Mucosa of descending colon (tissue), 3 donors: Measurements from ENCODE around the gene SLC7A4. TPM values are rescaled to one million over a fixed set of nuclear protein-coding genes. Genes with fewer than 3 reads are reported as not detected.
A peak's percentile ranks its signal among the peaks of the same experiment; 100 is the strongest.

Source experiments
- ATAC-seq: fragments of 200-7000 bp; cut with Tn5 transposase; one replicate; pipeline ENCODE4 v1.9.1; 2020; ENCODE audit warnings: mild to moderate bottlenecking, moderate library complexity
- DNase-seq, 3 donors: peaks; one replicate each; pipeline ENCODE4 v3.0.0-alpha.2; 2020
- H3K36me3 ChIP-seq: fragments of 200-600 bp; one replicate; pipeline ENCODE4 v1.8.0; 2021; ENCODE audit warnings: low read depth, mild to moderate bottlenecking
- H3K4me1 ChIP-seq: fragments of 200-600 bp; one replicate; pipeline ENCODE4 v1.8.0; 2021; ENCODE audit warnings: low read depth, mild to moderate bottlenecking
- H3K4me3 ChIP-seq: fragments of 200-600 bp; one replicate; pipeline ENCODE4 v1.8.0; 2021; ENCODE audit warnings: mild to moderate bottlenecking
- H3K9me3 ChIP-seq: fragments of 200-600 bp; one replicate; pipeline ENCODE4 v1.8.0; 2021; ENCODE audit warnings: mild to moderate bottlenecking
- intact Hi-C, 2 donors: fragments of 100-400 bp; cut with DNase I in 1 of 2; cut with micrococcal nuclease in 1 of 2; formaldehyde crosslinking; loops; one replicate each; pipeline versions ENCODE4 v1.11.0 to v1.11.1; 2022; cut with DNase I, micrococcal nuclease
- long read RNA-seq, 2 donors: library from polyadenylated mRNA; unstranded; transcript quantifications; one replicate each; pipeline ENCODE4 v2.0.0, GENCODE V29; 2019 to 2021
- total RNA-seq, 3 donors: library from RNA; stranded (reverse); fragmentation: NEBNext Ultra II Directional in 2 of 3; extraction: Animal tissue kit (Norgen Biotek cat#: 25700) in 2 of 3; gene quantifications; one replicate each; pipeline versions ENCODE4 v1.2.1 to v1.2.4, GENCODE V29; 2021 to 2023
- TF ChIP-seq, protein P1 (sequence below): fragments of 200-600 bp; IDR thresholded peaks from one replicate; pipeline ENCODE4 v1.8.0; 2022; ENCODE audit warnings: antibody characterized with exemption, mild to moderate bottlenecking
- donor health status: DM: no; HTN: no; CAD: no; lungs with moderate emphysema.
- donor health status: DM: no; HTN: no; CAD: no.
- donor health status: DM: no; HTN: yes; CAD: no.

The SLC7A4 gene, protein sequence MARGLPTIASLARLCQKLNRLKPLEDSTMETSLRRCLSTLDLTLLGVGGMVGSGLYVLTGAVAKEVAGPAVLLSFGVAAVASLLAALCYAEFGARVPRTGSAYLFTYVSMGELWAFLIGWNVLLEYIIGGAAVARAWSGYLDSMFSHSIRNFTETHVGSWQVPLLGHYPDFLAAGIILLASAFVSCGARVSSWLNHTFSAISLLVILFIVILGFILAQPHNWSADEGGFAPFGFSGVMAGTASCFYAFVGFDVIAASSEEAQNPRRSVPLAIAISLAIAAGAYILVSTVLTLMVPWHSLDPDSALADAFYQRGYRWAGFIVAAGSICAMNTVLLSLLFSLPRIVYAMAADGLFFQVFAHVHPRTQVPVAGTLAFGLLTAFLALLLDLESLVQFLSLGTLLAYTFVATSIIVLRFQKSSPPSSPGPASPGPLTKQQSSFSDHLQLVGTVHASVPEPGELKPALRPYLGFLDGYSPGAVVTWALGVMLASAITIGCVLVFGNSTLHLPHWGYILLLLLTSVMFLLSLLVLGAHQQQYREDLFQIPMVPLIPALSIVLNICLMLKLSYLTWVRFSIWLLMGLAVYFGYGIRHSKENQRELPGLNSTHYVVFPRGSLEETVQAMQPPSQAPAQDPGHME
- total RNA-seq = 1 to 10 TPM; 1.4 to 4.0 (median 2.4) TPM
- long read RNA-seq, donor 1, partial matches to known transcripts = 1 of 6 reads
- long read RNA-seq, donor 1, other reads (novel, unspliced or antisense) = 1 of 6 reads
- long read RNA-seq, donor 2, partial matches to known transcripts = 1 of 1 reads
- long read RNA-seq, donor 2, other reads (novel, unspliced or antisense) = 0 of 1 reads

DNA sequence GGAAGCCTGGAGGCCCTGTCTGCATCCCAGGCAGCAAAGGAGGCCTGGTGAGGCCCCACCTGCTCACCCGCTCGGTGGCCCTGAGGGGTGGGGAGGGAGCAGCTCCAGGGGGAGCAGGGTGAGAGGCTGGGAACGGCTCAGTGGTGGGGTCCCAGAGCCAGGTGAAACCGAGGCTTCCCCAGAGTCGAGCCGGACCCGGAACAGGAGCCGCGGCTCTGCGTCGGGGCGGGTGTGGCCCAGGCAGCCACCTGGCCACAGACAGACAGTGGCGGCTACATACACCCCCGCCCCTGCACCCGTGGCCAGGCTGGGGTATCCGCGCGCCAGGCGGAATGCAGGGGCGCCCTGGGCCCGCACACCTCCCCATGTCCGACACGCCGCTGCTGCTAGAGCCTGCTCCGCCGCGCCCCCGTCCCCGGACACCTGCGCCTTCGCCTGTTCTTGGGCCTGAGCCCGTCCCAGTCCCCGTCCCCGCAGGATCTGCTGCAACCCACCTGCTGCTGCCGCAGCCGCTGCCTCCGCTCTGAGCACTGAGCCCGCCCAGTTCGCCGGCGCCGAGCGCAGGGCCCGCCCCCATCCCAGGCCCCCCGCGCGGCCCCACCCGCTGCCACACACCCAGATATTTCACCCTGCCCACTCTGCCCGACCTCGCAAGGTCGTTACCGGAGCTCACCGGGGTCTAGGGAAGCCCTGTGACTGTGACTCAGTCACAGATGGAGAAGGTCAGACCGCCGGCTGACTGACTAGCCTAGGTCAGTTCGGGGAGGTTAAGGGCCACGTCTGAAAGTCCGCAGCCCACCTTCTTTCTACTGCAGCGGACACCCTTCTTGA, at the start of gene SLC7A4:
TSS of gene SLC7A4 (minus strand) at position 525 of the 831 bp plus-strand sequence. CDS start 749 bp downstream, outside the sequence.
- H3K9me3 ChIP-seq = no peaks in the 10 kb centered on the region
- H3K4me1 ChIP-seq = peaks cover 8% of the 10 kb centered on the region
- no peaks in the 10 kb centered on the region for H3K36me3 ChIP-seq
- TF ChIP-seq, protein P1, sequence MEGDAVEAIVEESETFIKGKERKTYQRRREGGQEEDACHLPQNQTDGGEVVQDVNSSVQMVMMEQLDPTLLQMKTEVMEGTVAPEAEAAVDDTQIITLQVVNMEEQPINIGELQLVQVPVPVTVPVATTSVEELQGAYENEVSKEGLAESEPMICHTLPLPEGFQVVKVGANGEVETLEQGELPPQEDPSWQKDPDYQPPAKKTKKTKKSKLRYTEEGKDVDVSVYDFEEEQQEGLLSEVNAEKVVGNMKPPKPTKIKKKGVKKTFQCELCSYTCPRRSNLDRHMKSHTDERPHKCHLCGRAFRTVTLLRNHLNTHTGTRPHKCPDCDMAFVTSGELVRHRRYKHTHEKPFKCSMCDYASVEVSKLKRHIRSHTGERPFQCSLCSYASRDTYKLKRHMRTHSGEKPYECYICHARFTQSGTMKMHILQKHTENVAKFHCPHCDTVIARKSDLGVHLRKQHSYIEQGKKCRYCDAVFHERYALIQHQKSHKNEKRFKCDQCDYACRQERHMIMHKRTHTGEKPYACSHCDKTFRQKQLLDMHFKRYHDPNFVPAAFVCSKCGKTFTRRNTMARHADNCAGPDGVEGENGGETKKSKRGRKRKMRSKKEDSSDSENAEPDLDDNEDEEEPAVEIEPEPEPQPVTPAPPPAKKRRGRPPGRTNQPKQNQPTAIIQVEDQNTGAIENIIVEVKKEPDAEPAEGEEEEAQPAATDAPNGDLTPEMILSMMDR = no peak
- peak in 1 of 3 donors; percentile 50 for DNase-seq
- intact Hi-C loops = no loop called here
- no peak within 1 kb of the TSS for H3K4me3 ChIP-seq
- ATAC-seq = peak; percentile 79

DNA sequence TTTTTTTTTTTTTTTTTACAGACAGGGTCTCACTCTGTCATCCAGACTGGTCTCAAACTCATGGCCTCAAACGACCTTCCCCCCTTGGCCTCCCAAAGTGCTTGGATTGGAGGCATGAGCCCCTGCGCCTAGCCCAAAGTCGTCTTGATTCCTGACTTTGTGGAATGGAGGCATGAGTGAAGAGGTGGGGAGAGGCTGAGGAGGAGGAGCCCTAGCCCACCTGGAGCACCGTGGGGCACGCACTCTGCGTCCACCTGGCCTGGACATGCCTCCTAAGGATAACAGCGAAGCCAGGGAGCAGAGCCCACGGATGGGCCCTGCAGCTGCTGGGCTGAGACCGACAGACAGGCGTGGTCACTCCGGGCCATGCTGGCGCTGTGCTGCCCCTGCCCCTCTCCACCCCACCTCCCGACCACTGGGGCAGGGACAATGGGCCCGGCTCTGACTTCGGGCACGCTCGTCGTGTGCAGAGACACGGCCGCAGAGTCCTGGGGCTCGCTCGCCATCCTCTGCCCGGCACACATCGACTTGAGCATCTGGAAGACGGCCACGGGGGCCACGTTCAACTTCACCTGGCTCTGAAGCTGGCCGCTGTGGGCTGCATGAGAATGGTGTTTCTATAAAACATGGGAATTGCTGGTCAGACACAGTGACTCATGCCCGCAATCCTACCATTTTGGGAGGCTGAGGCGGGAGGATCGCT, 48.2 kb upstream of the SLC7A4 start:
- H3K4me3 ChIP-seq = no peak overlapping the region
- no peaks in the 10 kb centered on the region for H3K4me1 ChIP-seq
- DNase-seq (no peak), ATAC-seq (no peak)
- H3K36me3 ChIP-seq = no peaks in the 10 kb centered on the region
- intact Hi-C loops = no loop called here
- TF ChIP-seq, protein P1 = no peak
- no peaks in the 10 kb centered on the region for H3K9me3 ChIP-seq

DNA sequence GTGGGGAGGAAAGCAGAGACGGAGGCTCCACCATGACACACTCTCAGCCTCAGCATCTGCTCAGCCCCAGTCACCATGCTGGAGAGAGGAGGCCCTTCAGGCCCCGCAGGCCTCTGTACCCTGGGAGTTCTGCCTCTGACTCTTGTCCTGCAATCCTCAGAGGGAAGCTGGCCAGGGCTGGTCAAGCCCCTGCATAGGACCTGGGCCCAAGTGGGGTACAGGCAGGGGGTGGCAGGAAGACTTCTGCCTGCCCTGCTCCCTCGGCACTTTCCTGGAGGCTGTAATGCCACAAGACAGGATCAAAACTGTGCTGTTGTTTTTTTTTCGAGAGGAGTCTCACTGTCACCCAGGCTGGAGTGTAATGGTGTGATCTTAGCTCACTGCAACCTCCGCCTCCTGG, 47.1 kb upstream of the SLC7A4 start:
- ATAC-seq = no peak
- Histone ChIP-seq H3K9me3 (no peaks in the 10 kb centered on the region), H3K4me1 (no peaks in the 10 kb centered on the region), H3K36me3 (no peaks in the 10 kb centered on the region), H3K4me3 (no peak overlapping the region)
- intact Hi-C loops = no loop called here
- DNase-seq = no peak
- TF ChIP-seq, protein P1 = no peak

DNA sequence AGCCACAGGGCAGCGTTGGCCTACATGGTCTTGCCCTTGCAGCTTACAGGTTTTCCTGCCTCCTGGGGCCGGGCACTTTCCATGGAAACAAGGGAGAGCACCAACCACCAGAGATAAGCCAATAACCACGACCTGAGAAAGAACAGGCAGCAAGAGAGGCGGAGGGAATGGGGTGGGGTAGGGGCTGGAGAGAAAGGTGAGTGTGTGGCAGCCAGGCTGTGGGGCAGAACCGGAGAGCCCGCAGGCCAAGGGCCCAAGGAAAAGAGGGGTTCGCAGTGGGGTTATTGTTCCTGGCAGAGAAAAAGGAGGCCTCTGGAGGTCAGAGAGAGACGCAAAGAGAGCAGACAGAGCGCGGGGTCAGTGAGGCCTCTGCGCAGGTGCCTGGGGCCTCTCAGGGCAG, 46.6 kb upstream of the SLC7A4 start:
- Histone ChIP-seq H3K4me3 (no peak overlapping the region), H3K4me1 (no peaks in the 10 kb centered on the region), H3K36me3 (no peaks in the 10 kb centered on the region), H3K9me3 (no peaks in the 10 kb centered on the region)
- no peak for DNase-seq
- intact Hi-C loops = no loop called here
- ATAC-seq = no peak
- TF ChIP-seq, protein P1 = no peak
